Measurements from ENCODE around the gene TSHZ2.

The TSHZ2 gene

GRCh38 chr20:53212018-53212417 lies 239.9 kb downstream of the TSHZ2 start:
- DNase-seq: no peak

DNA sequence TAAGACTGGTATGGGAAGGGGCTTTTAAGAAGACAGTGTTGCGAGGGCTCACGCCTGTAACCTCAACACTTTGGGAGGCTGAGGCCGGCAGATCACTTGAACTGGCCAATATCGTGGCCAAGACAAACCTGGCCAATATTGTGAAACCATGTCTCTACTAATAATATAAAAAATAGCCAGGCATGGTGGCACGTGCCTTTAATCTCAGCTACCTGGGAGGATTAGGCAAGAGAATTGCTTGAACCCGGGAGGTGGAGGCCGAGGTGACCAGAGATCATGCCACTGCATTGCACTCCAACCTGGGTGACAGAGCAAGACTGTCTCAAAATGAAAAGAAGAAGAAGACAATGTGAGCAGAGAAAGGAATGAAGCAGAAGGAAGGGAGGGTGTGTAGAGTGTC lies 242.2 kb downstream of the TSHZ2 start:
- DNase-seq: no peak

DNA sequence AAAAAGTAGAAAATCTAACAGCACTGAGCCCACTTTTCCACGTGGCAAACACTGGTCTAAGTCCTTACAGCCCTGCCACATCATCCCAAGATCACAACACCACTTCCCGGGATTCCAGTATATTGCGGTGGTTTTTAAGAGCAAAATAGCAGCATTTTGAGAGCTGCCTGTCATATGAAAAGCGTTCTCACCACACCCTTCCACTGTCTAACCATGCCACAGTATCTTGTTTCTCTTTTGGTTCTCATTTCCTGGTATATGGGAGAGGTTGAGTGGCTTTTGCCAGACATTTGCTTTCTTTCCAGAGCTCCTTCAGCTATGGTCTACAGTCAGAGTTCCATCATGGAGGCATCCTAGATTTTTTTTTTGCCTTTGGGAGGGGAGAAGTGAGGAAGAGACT lies 243.0 kb downstream of the TSHZ2 start:
- peak; percentile 27 for DNase-seq

GRCh38 chr20:53216478-53216855 lies 244.3 kb downstream of the TSHZ2 start:
- no peak for DNase-seq

DNA sequence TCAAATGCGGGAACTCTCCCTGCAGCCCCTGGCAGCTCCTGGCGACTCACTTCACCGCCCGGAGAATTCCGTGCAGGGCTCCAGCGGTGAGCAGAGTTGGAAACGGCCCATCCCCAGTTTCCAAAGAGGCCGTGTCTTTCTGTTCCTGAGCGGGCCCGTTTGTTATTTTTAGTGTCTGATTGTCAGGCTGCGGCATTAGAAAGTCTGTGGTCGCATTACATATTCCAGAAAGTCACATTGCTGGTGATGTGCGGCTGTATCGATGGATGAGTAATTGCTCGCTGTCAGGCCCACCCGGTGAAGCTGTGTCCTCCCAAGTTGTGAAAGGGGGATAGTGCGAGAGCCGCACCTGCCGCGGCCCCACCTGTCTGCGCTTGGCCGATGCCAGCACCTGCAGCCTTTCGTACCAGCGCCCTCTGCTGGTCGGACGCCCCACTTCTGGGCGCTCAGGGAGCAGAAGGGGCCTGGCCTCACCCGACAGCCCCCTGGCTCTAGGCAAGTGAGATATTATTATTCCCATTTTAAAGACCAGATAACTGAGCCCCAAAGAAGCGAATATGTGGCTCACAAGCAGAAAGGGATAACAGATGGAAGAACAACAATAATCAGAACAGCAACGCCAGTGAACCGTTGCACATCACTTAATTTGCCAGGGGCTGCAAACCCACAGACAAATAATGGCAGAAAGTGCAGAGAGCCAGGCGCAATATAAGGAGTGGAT lies 244.9 kb downstream of the TSHZ2 start:
- peak; percentile 66 for DNase-seq

DNA sequence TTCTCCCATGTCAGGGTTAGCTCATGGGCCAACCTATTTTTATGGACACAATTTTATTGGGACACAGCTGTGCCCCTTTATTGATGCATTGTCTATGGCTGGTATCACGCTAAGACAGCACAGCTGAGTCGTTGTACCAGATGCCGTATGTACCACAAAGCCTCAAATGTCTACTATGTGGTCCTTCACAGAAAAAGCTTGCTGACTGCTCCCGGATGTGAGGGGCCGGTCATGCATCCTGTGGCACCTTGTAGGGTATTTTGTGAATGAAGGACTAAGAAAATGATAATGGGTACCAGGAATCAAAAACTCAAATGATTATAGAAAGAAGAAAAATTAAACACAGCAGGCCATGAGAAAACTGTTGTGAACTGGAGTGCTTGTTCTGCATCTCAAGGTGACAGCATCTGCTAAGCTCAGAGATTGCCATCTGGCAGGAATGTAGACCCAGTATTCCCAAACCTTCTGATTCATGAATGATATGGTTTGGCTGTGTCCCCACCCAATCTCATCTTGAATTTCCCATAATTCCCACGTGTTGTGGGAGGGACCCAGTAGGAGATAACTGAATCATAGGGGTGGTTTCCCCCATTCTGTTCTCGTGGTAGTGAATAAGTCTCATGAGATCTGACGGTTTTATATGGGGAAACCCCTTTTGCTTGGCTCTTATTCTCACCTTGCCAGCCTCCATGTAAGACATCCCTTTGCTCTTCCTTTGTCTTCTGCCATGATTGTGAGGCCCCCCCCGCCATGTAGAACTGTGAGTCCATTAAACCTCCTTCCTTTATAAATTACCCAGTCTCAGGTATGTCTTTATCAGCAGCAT lies 248.5 kb downstream of the TSHZ2 start:
- DNase-seq: no peak

DNA sequence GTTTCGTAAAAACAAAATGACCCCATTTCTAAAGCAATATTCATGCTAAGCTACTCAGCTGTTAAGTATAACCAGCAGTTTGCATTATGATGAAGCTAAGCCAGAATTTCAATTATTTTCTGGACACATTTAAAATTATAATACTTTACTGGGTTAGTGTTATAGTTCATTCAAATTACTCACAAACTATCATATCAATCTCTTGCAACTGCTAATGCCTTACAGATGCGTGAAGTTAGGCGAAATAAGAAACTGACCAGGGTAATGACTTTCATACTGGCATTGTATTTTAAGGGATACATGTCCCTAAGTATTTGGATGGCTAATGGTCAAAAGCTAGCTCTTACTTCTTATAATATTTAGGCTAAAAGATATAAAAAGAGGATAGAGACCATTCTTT lies 249.6 kb downstream of the TSHZ2 start:
- DNase-seq: no peak

GRCh38 chr20:53222416-53222815 lies 250.3 kb downstream of the TSHZ2 start:
- no peak for DNase-seq

GRCh38 chr20:53222932-53223331 lies 250.8 kb downstream of the TSHZ2 start:
- DNase-seq: no peak

GRCh38 chr20:53223626-53224172 lies 251.5 kb downstream of the TSHZ2 start:
- no peak for DNase-seq

DNA sequence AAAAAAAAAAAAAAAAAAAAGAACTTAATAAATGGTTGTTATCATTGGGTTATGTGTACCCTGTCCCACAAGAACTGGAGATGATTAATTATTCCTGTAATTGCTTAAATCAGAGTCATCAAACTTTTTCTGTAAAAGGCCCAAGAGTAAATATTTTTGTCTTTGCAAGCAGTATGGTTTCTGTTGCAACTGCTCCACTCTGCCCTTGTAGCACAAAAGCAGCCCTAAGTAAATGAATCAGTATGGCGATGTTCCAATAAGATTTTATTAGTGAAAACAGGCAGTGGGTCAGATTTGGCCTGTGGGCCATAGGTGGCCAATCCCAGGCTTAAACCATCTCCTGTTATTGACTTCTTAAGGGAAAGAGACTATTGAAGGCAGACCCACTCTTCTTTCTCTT lies 252.7 kb downstream of the TSHZ2 start:
- DNase-seq: no peak

DNA sequence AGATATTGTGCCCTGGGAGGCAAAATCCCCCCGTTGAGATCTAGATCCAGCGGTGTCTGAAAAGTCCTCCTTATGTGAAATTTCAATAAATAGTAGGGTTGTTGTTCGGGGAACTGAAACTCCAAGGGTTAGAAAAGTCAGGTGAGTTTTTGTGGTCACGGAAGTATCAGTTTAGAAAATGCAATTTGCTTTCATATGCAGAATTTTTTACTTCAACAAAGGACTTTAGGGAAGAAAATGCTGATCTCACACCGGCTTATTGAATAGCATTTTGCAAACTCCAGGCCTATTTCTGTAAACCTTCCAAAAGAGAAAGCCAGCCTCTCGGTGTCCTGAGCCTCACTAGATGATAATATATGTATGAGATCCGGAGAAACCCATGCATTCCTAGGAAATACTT lies 254.7 kb downstream of the TSHZ2 start:
- DNase-seq: no peak

DNA sequence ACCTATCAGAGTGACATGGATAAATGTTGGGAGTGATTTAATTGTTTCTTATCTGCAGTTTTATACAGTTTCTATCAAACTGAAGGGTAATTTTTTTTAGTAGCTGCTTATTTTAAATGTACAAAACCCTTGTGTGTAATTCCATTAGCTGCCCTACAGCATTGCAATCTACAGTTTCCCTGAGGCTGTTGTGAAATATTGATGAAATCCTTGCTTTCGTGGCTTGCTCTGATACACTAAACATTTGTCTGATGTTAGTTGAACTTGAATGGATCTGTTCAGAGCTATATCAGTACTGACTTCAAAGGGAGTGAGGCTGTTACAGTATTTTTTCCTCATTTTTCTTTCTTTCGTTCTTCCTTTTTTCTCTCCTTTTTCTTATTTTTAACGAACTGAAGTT lies 255.4 kb downstream of the TSHZ2 start:
- DNase-seq: no peak

- no peak for DNase-seq
These were observed 258.9 kb downstream of the TSHZ2 start for GRCh38 chr20:53231061-53231460.

DNA sequence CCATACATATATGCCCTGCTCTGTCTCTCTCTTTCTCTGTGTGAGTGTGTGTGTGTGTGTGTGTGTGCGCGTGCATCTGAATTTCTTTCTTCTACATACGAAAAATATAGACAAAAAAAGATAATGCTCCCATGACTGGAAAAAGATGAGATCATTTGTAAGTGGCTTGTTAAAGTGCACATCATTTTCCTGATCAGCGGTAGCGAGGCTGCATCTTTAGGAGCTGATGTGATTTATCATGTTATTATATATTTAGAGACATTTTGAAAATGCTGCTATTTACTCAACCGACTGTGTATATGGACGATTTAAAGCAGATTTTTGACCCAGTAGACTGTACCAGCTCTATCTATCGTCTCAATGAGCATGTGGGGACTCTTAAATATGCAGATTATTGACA lies 265.3 kb downstream of the TSHZ2 start:
- DNase-seq: no peak

GRCh38 chr20:53238121-53238660 lies 266.0 kb downstream of the TSHZ2 start:
- no peak for DNase-seq

DNA sequence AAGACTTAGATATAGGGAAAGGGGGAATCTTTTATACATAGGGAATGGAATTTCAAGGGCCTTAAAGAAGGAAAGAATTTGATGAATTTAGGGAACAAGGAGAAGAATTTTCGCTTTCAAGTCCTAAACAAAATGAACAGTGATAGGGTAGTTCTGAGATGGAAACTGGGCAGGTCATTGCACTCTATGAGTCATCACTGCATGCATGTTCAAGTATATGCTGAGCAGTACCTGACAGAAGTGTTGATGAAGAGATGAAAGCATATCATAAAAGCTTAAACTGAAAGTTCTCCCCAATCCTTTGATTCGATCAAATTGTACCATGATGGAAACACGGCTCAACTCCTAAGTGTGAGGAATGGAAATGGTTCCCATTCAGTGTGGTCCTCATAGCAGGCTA lies 271.0 kb downstream of the TSHZ2 start:
- no peak for DNase-seq

- no peak for DNase-seq
These were observed 272.6 kb downstream of the TSHZ2 start for GRCh38 chr20:53244711-53245110.

GRCh38 chr20:53245574-53245973 lies 273.4 kb downstream of the TSHZ2 start:
- DNase-seq: no peak

DNA sequence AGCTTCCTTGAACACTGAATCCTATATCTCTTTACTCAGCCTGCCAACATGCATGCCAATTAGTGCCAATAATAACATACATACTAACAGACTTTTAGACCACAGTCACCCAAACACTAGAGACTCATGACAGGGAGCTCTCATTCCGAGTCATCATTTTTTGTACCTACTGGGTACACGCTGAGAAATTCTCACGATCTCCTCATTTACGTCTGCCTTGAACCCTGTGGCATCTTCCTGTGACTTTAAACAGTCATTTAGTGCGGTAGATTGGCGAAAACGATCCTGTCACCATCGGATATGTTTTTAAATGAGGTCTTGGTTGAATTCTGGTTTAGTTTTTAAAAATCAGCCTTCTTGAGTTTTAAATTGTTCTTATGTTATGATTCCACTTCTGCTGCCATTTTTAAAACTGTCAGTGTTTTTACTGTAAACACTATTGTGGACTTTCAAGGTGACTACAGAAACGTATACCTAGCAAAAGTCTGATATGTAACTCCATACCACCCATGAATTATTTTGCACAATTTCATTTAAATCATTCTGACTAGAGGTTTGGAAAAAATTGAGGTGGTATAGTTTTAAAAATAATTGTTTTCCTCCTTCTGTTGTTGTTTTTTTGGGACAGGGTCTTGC lies 275.4 kb downstream of the TSHZ2 start:
- no peak for DNase-seq

- DNase-seq: no peak
These were observed 278.3 kb downstream of the TSHZ2 start for GRCh38 chr20:53250456-53250855.

DNA sequence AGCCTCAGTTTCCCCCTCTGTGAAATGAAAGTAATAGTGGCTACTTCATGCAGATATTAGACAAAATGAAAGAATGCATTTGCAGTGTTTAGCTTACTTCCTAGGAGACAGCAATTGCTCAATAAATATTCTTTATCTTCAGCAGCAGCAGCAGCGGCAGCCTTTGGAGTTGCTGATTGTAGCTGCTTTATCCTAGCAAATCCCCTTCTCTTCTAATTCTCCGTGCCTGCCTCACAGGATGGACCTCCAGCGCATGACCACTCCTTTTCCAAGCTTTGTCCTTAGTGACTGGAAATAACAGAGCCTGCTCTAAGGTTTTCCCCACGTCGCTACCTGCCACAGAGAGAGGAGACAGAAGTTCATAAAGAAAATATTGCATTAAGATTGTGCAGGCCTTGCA lies 279.8 kb downstream of the TSHZ2 start:
- DNase-seq: no peak

- no peak for DNase-seq
These were observed 281.5 kb downstream of the TSHZ2 start for GRCh38 chr20:53253668-53254067.
